Activated CD4-positive, alpha-beta T cell treated with anti-CD3 and anti-CD28 coated beads, Interleukin-2, Interleukin-6, amounts not matched to agents 100 ng/mL and 50 ng/mL, durations not matched to agents 16 hours and 8 hours (primary cell): ENCODE measurements around the gene TOX3.

ENCODE experiments used
- DNase-seq: peaks from one replicate; pipeline ENCODE4 v3.0.0-alpha.2; 2020

TOX3 gene

DNA sequence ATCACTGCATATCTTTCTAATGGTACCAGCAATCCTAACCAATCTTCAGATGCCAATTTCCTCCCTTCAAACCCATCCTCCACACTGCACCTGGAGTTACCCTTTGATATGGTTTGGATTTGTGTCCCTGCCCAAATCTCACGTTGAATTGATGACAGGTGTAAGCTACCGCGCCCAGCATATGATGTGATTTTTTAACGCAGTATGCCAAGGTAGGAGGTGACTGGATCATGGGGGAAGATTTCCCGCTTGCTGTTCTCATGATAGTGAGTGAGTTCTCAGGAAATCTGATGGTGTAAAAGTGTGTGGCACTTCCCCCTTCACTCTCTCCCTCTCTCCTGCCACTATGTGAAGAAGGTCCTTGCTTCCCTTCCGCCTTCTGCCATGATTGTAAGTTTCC, 57.0 kb downstream of the TOX3 start:
- no peak for DNase-seq

DNA sequence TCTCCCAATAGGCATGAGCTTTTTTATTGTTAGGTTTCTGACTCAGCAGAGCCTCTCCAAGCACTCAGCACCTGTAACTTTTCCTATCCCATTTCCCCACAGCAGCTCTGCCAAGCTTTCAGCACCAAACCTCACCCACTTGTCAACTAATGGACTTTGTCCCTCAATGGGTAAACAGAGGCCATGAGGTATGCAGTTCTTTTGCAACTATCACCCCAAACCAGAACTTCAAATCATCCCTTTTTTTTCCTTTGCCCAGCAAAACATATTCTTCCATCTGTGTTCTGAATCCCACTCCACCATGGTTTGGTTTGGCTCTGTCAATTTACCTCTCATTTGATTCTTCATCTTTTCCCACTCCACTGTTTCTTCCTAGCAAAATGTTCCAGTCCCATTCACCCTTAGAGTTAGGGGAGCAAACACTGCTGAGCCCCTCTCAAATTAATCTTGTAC, 58.1 kb downstream of the TOX3 start:
- no peak for DNase-seq

DNA sequence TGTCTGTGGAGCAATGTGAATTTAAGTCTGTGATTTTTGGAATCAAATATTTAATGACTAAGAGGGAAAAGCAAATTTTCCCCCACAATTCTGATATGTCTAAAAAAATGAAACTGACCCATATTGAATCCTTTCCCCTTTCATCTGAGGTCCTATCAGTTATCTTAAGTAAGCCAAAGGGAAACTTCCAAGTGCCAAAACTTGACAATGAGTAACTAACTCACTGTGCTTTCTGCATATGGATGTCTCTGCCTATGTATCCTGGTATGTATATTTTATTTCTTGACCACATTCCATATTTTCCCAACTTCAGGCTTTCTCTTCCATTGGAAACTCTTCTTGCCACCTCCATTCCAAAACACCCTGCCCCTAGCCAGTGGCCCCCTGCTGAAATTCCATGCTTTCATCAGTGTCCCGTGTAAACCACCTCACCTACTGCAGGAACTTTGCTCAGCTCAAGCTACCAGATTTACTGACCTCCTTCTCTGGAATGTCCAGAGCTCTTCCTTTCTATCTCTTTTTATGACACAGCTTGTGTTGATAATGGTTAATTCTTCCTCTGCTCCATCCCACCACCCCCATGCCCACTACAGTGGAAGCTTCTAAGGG, 59.0 kb downstream of the TOX3 start:
- DNase-seq, result no peak

DNA sequence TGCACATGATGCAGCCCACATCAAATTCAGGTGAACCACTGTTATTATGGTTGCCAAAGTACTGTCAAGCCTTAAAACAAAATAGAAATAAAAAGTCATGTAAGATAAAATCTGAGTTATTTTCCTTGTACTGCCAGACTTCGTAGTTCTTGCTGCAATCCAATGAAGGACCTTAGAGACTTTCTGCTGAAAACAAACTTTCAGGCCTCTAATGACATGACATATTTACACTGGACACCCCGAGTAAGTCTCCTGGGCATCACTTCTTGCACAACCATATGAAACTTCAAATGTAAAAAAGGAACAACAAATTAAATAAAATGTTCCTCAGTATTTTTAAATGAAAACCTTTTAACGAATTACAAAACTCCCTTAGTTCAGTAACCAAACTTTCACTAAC, 66.7 kb downstream of the TOX3 start:
- DNase-seq, result no peak

DNA sequence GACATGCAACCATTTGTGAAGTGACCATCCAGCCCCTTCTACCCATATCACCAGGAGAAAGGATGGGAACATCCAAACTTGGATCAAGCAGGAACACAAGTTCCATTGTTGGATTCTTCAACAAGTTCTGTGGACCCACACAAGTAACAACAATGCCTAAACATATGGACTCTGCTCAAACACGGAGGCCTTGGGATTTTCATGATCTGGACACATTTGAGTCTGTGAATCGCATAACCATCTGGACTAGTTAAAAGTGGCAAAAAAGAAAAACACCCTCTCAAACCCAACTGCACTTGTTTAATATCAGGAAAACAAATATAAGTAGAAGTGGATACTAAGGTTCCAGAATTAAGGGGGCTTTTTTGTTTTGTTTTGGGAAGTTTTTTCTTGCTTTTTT, 70.8 kb downstream of the TOX3 start:
- DNase-seq, result no peak

DNA sequence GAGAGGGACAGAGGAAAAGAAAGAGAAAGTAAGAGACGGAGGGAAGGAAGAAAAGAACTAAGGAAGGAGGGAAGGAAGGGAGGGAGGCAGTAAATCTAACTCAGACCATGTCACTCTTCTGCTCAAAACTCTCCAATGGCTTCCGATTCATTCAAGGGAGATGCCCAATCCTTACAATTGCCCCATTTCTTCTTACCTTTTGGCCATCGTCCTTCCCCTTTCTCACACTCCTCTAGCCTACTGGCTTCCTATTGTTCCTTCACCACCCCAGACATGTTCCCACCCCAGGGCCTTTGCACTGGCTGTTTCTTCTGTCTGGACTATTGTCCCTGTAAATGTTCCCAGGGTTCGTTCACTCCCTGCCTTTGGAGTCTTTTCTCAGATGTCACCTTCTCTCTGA, 72.3 kb downstream of the TOX3 start:
- DNase-seq, result no peak

DNA sequence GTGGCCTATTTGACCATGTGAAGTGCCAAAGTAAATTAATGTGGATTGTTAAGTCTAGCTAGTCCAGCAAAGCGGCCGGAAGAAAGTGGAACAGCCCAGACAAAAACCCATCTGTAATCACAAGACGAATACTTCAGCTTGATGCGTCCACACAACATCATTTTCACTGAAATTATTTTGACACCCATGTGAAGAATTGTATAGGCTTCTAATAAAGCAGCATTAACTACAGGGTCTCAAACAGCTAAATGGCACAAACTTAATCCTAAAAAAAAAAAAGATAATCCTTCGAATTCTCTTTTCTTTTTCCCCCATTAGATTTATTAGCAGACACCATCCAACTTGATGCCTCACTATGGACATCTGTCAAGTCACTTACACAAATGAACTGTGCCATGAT, 73.8 kb downstream of the TOX3 start:
- no peak for DNase-seq

DNA sequence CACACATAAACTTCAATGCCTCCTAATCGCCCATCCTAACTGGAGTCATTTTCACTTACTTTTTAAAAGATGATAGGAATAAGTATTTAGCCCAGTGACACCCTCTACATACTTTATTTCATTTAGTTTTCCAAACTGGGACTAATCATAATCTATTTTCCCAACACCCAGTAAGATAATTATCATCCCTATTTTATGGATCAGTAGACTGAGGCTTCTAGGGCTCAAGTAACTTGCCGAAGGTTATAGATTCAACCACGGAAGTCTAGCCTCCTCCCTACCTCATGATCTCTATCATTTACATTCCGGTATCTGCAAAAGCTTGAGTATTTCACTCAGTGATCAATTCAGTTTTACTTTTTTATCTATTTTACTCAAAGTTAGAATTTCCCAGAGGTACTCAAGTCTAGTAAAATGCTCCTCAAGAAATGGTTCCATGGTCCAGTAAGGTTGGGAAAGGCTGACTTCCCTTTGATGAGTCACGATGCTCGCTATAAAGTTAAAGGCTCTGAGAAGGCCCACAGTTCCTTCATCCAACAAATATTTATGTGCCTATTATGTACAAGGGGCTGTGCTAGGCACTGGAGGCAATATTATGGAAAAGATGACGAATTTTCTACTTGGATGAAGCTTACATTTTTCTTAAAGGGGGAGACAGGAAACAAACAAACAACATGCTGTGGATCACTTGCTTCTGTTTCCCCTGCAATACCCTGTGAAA, 75.1 kb downstream of the TOX3 start:
- DNase-seq, result no peak

DNA sequence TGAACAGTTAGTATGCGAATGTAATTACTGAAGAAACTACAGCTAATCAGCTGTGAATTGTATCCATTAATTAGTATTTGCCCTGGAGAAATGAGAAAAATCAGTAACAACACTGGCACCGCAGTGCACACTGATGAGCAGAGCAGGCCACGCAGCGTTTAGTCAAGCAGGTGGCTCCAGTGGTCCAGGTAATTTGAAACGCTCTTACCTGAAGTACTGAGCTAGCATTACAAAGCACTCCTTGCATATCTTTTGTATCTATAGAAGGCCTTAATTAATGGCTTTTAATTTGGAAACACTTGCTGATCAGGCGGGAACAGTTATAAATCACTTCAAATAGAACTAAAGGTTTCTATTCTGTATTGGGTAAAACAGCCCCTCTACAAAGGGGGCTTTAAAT, 76.4 kb downstream of the TOX3 start:
- no peak for DNase-seq

DNA sequence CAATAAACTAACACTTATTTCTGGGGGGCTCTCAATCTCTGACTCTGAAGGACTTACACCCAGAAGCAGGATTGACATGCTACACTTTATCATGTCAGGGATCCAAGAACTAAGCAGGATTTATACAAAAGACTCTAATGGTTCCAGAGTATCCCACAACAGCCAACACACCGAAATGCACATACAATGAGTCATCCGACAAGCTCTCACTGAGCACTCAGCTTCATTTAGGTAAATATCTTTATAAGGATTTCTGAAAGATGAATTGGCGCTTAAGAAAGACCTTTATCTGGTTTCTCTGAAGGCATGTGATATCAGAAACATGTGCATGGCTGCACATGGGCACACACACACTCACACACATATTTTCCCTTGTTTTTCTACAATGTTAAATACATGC, 77.2 kb downstream of the TOX3 start:
- DNase-seq, result no peak

DNA sequence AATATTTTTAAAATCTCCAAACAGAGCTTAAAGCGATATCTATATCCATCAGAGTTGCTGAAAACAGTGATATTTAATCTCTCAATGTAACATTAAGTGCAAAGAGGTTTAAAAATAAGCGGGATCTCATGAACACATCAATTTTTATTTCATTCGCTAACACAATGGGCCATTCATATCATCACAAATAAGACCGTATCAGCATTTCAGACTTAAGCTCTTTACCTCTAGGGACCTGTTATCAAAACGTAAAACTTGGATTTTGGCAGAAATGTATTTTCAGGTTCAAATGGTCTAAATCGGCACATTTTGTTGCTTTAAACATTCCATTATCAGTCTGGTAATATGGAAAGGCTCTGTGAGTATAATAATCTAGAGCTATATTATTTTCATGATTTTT, 77.9 kb downstream of the TOX3 start:
- no peak for DNase-seq

DNA sequence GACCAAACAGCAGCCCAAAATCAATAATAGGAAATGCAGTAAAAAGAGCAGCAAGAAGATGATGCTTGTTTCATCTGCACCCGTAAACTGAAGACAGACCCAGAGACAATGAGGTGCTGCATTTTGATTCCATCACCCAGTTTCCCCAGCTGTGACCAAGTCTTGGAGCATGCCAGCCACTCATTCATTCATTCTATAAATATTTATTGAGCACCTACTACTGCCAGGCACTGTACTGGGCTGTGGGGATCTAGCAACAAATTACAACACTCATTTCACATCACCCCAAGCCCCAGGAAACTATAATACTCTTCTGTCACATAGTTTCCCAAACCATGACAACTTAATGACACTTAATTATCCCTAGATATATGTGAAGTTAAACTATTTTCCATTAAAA, 79.2 kb downstream of the TOX3 start:
- no peak for DNase-seq

DNA sequence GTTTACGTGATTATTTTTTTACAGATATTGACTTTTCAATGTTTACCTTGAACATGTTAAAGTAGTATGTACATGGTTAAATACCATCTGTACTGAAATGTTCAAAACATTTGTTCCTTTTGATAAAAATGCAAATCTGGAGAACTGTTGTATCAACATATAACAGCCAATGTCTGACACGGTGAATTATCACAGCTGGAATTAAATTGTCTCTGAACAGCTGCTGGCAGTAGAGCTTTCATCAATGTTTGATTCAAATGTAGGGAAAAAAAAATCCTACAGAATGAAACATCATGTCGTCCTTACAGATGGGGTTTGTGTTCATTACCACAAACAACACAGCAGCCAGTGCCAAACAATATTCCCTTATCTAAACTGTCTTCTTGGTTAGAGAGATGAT, 79.9 kb downstream of the TOX3 start:
- DNase-seq, result no peak

DNA sequence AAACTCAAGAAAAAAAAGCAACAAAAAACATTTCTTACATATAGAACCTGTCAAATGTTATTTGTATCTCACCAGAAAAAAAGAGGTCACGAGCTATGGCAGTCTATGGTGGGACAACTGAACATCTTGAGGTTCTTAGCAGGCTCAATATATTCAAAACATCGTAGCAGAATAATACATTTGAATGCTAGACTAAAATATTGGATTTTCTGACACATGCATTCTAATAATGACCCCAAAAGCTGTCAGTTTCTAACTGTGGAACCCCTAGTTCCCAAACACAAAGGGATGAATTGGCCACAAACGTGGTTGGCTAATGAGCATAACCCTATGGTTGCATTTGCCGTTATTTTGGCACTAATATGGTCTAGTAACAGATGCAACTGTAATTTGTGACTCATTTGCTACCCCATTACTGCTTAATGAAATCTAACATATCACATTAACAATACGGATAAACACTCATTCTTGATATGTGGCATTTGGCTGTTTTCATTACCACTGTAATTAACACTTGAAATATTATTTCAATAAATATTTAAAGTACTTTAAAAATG, 81.2 kb downstream of the TOX3 start:
- no peak for DNase-seq

DNA sequence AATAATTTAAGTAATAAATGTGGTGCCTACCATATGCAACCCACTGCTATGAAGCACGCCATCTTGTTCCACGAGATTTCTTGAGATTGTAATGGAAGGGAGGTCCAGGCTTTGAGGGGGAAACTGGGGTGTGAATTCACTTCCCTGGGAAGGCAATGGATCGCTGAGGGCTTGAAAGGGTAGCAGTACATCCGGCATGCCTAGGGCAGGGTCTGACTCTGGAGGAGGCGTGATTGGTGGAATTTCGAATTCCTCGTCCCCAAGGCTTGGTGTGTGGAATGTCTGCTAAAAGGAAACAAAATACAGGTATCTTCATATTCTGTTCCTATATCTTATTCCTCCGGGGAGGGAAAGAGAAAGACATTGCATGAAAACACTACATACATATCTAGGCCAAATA, 83.0 kb downstream of the TOX3 start:
- DNase-seq, result no peak

DNA sequence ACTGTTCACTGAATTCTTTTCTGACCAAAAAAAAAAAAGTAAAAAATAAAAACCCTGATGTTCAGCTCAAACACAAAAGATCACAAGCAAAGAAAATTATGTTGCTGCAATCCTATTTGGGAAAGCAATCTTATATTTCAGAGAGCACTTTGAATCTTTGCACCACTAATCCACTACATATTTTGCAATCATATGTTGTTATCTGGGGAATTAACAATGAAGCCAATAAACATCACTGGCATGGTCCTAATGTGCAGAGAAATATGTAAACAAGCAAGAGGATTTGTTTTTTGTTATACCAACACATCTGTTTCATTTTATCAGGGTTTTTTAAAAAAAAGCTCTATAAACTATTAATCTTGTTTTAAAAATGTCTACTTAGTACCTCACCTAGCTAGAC, 84.1 kb downstream of the TOX3 start:
- no peak for DNase-seq

DNA sequence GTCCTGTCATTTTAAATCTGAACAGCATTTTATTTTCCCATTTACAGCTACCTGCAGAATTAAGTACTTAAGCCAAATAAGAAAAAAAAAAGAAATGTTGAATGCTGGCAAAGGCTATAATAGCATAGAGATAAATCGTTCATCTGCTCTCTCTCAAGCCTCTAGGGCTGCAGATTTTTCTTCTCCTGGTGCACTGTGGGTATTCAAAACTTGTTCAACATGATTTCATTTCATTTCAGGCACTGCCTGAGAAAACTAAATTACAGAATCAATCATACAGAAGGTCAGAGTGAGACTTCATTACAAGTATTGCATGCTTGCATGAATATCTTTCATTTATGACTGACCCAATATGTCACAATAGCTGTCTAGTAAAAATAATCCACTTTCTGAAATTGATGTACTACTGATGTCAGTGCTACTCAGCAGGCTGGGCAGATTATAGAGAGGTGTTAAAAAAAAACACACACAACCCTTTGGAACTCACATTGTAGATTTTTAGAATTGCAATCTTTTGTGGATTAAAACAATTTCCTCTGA, 86.2 kb downstream of the TOX3 start:
- DNase-seq, result no peak

DNA sequence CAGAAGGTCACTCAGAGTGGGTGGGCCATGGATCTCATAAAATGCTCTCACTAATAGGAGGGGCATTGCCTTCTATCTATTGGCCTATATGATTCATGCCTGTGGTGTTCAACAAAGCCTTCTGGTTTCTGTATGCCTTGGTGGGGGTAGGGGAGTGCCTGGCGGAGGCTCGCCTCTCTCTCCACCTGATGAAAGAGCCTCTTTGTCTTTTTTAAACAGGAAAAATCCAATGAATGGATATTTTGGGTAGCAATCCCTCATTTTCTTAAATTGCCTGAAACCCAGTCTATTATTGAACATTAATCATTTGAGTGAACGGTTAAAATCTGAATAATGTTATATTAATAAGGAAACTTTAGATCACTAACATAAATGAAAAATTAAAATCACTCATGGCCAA, 90.6 kb downstream of the TOX3 start:
- DNase-seq, result no peak

DNA sequence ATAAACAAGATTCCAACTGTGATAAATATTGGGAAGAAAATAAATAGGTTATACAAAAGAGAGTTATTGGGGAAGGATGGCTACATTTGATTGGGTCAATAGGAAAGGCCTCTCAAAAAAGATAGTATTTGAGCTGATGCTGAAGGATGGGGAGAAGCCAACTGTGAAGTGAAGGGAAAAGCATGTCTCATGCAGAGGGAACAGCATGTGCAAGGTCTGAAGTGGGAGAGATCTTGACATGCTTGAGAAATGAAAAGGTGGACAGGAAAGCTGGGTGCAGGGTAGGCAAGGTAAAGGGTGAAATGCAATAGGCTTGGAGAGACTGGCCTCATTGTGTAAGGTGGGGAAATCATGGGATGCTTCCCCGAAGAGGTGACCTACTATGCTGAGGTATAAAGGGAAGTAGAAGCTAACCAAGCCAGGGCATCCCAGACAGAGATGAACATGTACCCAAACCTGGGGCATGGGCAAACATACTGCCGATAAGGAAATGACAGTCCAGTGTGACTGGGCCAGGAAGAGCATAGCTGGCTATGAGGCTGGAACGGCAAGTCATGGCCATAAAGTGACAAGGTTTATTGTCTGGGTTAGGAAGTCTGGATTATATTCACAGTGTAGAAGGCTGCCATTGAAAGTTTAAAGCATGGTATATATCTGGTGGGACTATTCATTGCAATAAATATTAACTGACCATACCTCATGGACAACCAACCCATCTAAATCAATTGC, 91.2 kb downstream of the TOX3 start:
- DNase-seq, result no peak

DNA sequence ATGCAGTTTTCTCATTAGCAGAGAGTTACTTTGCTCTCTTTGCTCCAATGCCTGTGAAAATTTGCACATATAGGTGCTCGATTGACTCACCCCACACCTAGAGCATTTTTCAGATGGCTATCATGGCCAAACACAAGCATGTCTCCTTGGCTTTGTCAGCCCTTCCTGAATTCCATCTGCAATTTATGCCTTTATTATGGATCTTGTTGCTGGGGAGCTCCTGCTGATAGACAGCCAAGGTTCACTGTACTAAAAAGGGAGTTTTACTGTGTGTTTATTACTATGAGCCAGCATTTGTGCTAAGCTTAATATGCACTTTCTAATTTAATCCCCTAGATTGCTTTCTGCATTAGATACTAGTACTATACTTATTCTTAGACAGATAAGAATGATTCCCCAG, 93.3 kb downstream of the TOX3 start:
- no peak for DNase-seq

DNA sequence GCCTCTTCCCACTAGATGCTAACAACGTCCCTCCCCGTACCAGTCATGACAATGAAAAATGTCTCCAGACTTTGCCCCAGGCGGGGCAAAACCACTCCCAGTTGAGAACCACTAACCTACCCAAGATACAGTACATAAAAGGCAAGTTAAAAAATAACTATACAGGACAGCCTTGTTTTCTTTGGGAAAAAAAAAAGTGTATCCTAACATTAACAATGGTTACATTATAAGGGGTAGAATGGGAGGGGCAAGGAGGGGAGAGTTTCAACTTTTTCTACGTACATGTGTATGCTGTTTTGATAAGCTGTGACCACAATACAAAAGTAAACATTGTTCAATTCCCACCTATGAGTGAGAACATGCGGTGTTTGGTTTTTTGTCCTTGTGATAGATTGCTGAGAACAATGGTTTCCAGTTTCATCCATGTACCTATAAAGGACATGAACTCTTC, 94.9 kb downstream of the TOX3 start:
- no peak for DNase-seq

DNA sequence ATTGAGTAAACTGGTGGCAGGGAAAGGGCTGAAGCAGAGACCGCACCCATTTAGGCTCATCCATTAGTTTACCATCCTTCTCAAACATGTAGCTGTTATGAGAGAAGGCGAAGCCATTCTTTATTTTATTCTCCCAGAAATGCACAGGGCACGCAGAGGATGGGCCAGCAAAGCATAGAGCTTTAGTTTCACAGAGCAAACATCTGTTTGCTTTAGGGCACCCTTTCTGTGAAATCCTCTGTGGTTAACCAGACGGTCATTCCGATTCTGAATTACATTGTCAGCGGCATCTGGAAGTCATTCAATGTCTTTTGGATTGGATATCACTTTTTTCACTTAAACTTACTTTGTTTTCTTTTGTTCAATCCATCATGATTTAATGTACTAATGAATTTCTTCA, 96.0 kb downstream of the TOX3 start:
- no peak for DNase-seq

DNA sequence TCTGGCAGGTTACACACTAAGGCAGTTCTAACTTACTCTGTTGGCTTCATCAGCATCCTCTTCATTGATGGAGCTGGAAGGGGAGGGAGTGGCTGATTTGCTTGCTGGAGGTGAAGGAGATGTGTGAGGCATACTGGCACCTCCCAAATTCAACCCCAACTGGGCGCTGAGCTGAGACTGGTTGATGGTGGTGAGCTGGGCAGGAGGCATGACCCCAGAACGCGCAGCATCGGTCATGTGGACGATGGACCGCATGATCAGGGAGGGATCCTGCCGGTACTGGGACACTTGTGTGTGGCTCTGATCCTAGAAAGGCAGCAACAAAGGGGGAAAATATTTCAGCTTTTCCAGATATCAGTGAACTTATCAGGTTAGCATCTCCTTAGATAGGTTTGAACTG, 96.7 kb downstream of the TOX3 start:
- DNase-seq, result no peak

DNA sequence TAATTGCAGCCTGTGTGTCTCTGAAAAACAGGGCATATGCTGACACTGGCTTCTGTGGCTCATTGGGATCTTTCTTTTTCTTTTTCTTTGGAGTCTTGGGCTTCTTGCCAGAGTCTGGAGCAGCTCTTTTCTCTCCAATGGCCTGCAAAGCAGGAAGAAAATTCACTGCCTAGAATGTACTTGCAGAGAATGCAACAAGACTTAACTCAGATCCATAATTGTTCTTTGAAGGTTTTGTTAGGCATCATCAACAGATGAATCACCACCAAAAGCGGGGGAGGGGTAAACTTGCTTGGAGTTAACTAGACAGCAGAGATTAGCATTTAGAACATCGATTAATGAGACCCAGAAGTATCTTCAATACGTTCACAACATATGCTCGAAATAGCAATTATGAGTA, 100.9 kb downstream of the TOX3 start:
- DNase-seq, result no peak
